NCI-H345 (cell line): ENCODE data around the gene TTC21B.
"Not testable (repeated sequence)": the region's sequence is repeated elsewhere in the genome, so short reads cannot be mapped to it uniquely, and the experiment has no call there.

Source experiments
- DNase-seq: peaks from one replicate; lab custom pipeline; 2025; lab: John Stamatoyannopoulos, UW

The TTC21B gene

GRCh38 chr2:165886487-165887146, 67.0 kb downstream of the TTC21B start:
- DNase-seq = peak; percentile 53

- DNase-seq = no peak
These were observed 75.7 kb downstream of the TTC21B start for GRCh38 chr2:165877565-165878550.

- DNase-seq = no peak
These were observed 76.9 kb downstream of the TTC21B start for GRCh38 chr2:165876712-165877111.

GRCh38 chr2:165876269-165876668, 77.3 kb downstream of the TTC21B start:
- no peak for DNase-seq

GRCh38 chr2:165874445-165875039, 79.0 kb downstream of the TTC21B start:
- peak; percentile 64 for DNase-seq

- DNase-seq = no peak
These were observed 81.3 kb downstream of the TTC21B start for GRCh38 chr2:165872101-165872791.

GRCh38 chr2:165871025-165871424, 82.6 kb downstream of the TTC21B start:
- no peak for DNase-seq

- no peak for DNase-seq
These were observed 83.2 kb downstream of the TTC21B start for GRCh38 chr2:165870346-165870745.

- DNase-seq = peak; percentile 34
These were observed 85.4 kb downstream of the TTC21B start for GRCh38 chr2:165868211-165868610.

- DNase-seq = no peak
These were observed 89.3 kb downstream of the TTC21B start for GRCh38 chr2:165864296-165864695.

- DNase-seq = peak; percentile 28
These were observed 89.7 kb downstream of the TTC21B start for GRCh38 chr2:165863810-165864261.

GRCh38 chr2:165861083-165861482, 92.5 kb downstream of the TTC21B start:
- not testable (repeated sequence) for DNase-seq

GRCh38 chr2:165859723-165860122, 93.9 kb downstream of the TTC21B start:
- not testable (repeated sequence) for DNase-seq

GRCh38 chr2:165857876-165858275, 95.7 kb downstream of the TTC21B start:
- no peak for DNase-seq

- DNase-seq = no peak
These were observed 101.2 kb downstream of the TTC21B start for GRCh38 chr2:165852394-165852793.

GRCh38 chr2:165847001-165847400, 106.6 kb downstream of the TTC21B start:
- DNase-seq = no peak

GRCh38 chr2:165846056-165846455, 107.5 kb downstream of the TTC21B start:
- no peak for DNase-seq

- no peak for DNase-seq
These were observed 109.4 kb downstream of the TTC21B start for GRCh38 chr2:165844216-165844615.

GRCh38 chr2:165843351-165843750, 110.2 kb downstream of the TTC21B start:
- DNase-seq = no peak

GRCh38 chr2:165840333-165840958, 113.1 kb downstream of the TTC21B start:
- DNase-seq = no peak

GRCh38 chr2:165839610-165840009, 114.0 kb downstream of the TTC21B start:
- DNase-seq = no peak
